HG03521 (cell line): Measurements from ENCODE around the gene NRTN.
"Not testable (repeated sequence)": the region's sequence is repeated elsewhere in the genome, so short reads cannot be mapped to it uniquely, and the experiment has no call there.

ENCODE experiments used
- ATAC-seq: cut with Tn5 transposase; IDR thresholded peaks from one replicate; pipeline ENCODE4 v1.9.1; 2021; ENCODE audit warnings: mild to moderate bottlenecking, moderate library complexity; ENCODE audit not compliant: unreplicated experiment

NRTN gene, protein sequence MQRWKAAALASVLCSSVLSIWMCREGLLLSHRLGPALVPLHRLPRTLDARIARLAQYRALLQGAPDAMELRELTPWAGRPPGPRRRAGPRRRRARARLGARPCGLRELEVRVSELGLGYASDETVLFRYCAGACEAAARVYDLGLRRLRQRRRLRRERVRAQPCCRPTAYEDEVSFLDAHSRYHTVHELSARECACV

DNA sequence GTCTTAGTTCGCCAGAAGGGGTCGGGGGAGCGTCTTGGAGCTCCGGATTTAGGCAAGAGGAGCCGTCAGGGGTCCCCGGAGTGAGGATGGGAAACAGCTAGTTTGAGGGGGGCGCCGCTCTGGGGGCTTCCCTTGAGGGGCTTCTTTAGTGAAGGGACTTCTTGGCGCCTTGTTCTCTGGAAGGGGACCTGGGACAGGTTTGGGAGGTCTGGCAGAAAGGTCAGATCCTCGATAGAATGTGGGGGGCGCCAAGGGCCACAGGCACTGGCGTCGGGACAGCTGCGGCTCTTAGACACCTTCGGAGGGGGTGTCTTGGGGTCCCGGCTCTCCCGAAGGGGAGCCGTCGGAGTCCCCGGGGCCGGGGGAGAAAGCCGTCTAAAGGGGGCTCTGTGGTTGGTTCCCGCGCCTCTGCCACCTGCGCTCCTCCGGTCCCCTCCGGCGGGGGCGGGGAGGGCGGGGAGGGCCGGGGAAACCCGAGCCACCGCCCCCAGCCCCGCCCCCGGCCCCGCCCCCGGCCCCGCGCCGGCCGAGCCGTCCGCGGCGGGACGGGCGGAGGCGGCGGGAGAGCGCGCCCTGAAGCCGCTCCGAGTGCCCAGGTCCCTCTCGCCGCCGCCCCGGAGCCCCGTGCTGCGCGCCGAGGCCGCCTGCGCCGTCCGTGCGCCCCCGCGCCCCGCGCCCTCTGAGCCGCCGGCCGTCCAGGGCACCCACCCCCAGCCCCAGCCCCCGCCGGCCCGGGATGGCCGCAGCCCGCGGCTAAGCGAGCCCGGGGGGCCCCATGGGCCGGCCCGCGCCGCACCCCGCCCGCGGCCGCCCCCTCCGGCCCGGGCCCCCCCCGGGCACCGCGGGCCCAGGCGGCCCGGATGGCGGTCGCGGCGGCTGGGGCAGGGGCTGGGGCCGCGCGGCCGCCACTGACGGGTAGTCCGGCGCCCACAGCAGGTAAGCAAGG lies at the start of gene NRTN:
TSS of gene NRTN (plus strand) at position 552 of the 946 bp plus-strand sequence. CDS start 19,099 bp downstream, outside the sequence.
- ATAC-seq, result no peak

DNA sequence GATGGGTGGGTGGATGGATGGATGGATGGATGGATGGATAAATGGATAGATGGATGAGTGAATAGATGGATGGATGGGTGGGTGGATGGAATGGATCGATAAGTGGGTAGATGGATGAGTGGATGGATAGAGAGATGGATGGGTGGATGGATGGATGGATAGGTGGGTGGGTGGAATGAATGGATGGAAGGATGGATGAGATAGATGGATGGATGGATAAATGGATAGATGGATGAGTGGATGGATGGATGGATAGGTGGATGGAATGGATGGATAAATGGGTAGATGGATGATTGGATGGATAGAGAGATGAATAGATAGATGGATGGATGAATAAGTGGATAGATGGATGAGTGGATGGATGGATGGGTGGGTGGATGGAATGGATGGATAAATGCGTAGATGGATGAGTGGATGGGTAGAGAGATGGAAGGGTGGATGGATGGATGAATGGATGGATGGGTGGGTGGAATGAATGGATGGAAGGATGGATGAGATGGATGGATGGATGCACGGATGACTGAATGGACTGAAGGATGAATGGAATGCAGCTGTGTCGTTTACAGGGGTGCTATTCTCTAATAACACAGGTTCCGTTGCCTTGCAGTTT lies 42.2 kb upstream of the NRTN start:
- ATAC-seq, result no peak

DNA sequence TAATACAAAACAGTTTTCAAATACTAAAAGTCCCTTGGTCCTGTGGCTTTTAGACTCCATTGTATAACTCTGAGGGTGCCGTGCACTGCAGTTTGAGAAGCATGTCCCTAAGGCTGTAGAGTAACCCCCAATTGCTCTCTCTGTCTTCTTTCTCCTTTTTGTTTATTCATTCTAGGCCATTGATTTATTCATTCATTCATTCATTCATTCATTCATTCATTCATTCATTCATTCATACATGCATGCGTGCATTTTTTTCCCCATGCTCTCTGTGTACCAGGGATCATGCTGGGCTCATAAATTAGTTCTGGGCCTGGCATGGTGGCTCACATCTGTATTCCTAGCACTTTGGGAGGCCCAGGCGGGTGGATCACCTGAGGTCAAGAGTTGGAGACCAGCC lies 39.6 kb upstream of the NRTN start:
- no peak for ATAC-seq

DNA sequence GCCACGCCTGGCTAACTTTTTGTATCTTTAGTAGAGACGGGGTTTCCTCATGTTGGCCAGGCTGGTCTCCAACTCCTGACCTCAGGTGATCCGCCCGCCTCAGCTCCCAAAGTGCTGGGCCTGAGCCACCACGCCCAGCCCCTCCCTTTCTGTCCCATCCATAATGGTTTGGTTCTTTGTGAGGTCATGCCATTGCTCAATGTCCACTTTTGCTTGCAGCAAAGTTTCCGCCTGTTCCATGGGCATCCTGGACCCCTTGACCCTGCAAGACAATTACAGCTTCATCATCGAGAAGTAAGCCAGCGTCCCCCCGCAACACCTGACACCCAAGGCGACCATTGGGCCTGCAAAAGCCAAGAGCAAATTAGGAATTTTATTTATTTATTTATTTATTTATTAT lies 36.9 kb upstream of the NRTN start:
- no peak for ATAC-seq

DNA sequence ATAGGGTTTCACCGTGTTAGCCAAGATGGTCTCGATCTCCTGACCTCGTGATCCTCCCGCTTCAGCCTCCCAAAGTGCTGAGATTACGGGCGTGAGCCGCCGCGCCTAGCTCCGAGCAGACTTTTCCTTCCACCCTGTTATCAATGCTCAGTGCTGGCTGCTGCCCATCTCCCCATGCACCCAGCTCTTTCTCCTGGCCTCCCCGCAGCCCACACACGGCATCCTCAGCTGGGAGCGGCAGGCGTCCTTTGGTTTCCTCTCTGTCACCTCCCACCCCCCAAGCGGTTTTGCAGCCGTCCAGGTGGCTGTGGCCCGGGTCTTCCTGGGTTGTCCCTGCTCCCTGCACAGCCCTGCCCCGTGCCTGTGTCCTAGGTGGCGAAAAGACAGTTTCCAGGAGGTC lies 32.5 kb upstream of the NRTN start:
- ATAC-seq, result no peak

DNA sequence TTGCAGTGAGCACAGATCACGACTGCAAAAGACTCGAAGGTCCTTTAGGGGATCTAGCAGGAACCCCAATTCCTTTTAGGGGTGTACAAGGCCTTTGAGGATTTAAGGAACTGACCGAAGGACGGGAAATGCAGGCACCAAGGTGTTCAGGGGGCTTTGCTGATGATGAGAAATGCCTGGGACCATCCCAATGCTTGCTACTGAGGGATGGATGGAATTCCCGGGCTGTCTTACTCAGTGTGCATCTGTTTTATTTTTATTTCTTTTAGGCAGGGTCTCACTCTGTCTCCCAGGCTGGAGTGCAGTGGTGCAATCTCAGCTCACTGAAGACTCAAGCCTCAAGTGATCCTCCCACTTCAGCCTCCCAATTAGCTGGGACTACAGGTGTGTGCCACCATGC lies 31.6 kb upstream of the NRTN start:
- no peak for ATAC-seq

DNA sequence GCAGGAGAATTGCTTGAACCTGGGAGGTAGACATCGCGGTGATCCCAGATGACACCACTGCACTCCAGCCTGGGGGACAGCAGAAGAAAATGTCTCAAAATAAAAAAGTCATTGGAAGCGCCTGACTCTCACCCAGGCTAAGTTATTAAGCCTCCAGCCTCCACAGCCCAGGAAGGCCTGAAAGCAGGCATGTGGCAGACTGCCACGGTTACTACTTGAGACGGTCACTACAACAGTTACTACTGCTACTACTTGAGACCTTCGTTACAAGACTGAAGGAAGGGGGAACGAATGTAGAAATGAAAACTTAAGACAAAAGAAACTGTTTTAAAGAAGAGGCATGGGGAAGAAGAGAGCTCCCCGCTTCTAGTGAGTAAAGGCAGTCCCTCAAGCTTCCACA lies 29.9 kb upstream of the NRTN start:
- no peak for ATAC-seq

DNA sequence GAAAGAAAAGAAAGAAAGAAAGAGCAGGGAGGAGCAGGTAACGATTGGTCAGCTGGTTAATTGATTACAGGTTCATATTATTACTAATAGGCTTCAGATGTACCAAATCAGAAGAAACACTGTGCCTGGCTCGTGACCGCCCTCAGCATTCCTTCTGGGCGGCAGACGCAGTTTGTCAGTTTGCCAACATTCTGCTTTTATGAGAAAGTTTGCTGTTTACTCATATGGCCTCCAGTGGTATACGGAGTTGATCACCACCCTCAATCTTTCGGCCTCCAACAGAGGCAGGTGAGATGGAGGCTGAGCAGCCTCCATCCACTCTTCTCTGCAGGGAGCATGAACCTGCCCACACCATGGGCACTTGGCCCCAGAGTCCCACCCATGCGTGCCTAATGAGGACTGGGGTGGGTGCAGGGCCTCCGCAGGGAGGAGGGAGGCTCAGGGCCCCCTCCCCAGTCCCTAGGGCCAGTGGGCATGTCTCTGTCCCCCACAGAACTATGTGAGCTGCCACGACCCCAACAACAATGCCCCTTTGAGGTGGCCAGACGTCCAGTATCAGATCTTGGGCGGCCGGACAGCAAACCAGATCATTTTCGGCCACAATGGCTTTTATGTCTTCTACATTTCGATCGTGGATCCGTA lies 29.1 kb upstream of the NRTN start:
- no peak for ATAC-seq

DNA sequence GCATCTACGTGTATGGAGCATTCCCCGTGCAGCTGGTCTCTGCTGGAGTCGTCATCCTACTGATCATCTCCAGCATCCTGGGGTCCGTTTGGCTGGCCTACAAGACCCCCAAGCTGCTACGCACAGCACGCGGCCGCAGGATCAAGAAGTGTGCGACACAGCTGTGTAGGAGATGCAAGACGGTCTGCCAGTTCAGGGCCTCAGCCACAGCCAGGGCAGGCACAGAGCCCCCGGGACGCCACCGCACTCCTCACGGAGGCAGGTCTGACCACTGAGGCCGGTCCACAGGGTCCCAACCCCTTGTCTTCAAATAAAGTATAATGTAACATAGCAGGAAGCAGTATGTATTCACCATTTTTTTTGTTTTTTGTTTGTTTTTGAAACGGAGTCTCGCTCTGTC lies 26.5 kb upstream of the NRTN start:
- no peak for ATAC-seq

DNA sequence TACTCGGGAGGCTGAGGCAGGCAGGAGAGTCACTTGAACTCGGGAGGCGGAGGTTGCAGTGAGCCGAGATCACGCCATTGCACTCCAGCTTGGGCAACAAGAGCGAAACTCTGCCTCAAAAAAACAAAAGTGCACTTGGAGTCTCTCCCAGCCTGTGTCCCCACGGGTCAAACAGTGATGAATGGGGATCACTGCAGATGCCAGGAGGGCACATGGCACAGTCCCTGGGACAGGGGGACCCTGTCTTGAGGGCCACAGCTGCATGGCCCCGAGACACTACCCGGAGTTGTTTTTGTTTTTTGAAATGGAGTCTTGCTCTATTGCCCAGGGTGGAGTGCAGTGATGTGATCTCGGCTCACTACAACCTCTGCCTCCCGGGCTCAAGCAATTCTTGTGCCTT lies 24.0 kb upstream of the NRTN start:
- ATAC-seq, result not testable (repeated sequence)

DNA sequence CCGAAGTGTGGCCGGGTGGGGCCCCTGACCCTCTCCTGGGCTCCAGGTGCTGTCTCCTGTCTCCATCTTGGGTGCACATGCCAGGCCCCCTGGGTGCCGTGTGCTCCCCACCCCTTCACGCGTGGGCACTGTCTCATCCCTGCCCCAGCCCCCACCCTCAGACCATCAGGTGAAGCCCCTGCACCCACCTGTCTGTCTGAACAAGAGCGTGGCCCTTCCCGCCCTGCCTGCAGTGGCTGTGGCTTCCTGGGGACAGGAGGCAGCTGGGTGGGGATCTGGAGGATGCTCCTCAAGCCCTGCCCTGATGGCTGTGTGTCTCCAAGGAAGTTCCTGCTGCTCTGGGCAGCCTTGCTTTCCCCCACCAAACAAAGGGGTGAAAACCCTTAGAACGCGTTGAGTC lies 22.5 kb upstream of the NRTN start:
- no peak for ATAC-seq

DNA sequence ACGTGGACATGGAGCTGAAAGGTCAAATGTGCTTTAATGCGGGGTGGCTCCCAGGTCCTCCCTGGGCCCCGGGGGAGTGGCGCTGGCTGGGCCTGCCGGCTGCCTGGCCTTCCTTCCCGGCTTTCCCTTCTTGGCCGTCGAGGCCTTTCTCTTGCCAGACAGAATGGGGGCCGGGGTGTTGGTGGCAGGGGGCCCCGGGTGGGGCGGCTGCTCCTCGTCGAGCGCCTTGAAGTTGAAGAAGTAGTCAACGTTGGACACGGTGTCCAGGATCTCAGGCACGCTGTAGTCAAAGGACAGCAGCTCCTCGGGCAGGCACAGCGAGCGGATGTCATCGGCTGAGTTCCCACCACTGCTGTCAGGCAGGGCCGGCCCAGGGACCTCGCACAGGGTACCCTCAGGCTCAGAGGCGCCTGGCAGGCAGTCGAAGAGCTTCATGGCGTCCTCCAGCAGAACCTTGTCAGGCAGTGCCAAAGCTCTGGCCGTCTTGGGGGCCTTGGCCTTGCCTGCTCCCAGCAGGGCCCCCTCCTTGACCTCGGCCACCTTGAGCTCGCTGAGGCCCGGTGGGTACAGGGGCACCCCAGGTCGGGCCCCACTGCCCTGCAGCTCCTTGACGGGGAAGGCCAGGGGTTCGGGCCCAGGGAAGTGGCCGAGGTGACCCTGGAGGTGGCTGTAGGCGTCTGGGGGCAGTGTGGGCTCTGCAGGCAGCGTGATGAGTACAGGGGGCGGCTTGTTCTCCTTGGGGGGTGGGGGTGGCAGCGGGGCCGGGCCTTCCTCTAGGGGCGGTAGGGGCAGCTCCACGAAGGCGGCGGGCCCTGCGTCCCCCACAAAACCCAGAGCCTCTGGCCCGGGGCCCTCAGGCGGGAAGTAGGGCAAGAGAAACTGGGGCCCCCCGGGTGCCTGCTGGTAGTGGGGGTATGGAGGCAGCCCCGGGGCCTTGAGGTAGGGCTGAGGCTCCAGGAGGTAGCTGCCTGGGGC lies 21.6 kb upstream of the NRTN start:
- ATAC-seq, result no peak

DNA sequence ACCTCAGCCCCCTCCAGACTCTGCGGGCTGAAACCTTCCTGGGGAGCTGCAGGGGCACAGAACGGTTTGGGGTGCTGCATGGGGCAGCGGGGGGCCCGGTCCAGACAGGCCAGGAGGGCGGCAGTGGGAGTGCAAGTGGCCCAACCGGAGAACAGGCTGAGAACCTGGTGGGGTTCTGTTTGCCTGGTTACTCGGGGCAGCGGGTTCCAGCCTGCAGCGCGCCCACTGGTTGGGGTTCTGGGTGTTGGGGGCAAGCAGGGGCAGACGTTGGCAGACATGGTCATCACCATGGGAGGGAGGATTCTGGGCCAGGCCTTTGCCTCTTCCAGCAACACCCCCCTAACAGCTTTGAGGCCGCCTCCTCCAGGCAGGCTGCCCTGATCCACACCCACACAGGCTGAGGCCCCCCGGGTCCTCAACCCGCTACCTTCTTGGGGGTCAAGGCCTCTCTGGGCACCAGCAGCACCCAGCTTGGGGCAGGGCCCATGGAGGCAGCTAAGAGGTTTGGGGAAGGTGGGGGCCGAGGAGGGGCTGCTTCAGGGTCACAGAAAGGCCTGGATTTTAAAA lies 20.2 kb upstream of the NRTN start, which contains the start of gene PRR22:
TSS of gene PRR22 (minus strand) at position 166 of the 567 bp plus-strand sequence. CDS start at position 80, 86 bp downstream.
- ATAC-seq, result no peak

DNA sequence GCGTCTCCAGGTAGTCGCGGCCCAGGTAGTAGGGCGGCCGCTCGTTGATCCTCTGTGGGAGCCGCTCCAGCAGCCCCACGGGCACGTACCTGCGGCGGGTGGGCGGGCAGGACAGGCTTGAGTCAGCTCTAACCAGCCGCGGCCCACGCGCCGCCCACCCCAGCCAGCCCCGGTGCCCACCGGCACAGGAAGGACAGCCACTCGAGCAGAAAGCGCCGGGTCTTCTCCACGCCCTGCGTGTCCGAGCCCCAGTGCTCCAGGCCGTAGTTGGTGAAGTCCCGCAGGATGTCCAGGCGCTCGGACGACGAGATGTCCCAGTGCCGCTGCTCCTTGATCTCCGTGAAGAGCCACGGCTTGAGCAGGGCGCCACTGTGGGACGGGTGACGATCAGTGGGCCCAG lies 19.4 kb upstream of the NRTN start:
- ATAC-seq, result no peak

DNA sequence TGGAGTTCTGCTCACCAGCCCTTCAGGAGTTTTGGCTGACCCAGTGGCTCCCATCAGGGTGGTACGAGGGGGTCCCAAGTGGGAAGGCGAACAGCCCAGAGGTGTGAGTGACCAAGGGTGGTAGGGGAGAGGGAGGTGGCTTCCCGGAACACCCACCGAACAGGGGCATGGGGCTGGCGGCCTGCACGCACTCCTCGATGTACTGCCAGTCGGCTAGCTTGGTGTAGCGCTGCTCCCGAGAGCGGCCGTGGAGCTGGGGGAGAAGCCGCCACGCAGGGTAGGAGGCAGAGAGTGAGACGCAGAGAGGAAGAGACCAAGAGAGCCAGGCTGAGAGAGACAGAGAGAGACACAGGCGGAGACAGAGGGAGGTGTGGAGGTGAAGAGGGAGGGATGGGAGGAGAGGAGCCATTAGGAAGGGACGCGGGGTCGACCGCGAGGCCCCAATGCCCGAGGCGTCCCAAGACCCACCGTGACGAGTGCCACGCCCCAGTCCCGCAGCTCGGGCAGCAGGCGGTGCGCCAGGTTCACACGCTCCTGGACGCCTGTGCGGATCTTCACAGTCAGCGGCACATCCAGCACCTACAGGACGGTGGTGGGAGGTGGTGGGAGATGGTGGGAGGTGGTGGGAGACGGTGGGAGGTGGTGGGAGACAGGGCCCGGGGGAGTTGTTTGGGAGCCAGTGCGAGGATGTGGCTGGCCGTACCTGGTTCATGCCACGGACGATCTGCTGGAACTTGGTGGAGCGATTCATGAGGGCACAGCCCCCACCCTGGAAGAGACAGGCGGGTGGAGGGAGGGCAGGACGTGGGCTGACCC lies 18.1 kb upstream of the NRTN start:
- no peak for ATAC-seq

DNA sequence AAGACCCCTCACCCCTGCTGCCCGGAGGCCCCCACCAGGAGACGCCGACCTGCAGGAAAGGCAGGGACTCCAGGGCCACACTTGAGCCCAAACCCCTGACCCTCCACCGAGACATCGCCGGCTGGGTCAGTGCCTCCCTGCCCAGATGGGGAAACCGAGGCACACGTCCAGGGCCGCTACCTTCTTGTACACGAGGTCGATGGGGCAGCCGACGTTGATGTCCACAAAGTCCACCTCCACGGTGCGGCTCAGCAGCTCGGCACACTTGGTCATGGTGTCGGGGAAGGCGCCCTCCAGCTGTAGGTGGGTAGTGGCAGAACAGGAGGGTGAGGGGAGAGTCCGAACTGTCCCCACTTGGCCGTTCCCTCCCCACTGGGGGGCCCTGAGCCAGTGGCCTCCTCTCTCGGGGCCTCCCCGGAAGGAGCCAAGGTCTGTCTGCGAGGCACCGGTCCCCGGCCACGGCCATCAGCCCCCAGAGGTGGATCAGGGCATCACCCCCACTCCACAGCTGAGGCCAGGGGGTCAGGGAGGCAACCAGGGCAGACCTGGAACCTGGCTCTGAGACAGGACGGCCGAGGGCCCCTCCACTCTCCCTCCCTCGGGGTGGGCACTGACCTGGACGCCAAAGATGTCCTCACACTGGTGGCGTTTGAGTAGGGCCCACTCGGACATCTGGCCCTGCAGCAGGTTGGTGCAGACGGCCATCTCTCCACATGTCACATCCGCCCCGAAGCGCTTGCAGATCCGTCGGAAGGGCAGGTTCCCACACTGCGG lies 17.3 kb upstream of the NRTN start:
- no peak for ATAC-seq

DNA sequence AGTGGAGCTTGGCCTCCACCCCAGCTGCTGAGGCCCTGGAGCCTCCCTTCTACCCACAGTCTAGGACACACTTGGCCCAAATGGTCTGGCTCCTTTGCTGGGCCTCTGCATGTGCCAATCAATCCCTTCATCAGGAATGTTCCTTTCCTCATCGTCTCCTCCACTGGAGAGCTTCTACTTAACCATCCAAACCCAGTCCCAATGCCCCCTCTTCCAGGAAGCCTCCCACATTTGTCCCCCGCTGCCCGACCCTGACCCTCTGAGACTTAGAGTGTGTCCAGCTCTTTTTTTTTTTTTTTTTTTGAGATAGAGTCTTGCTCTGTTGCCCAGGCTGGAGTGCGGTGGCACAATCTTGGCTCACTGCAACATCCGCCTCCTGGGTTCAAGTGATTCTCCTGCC lies 16.4 kb upstream of the NRTN start:
- no peak for ATAC-seq

DNA sequence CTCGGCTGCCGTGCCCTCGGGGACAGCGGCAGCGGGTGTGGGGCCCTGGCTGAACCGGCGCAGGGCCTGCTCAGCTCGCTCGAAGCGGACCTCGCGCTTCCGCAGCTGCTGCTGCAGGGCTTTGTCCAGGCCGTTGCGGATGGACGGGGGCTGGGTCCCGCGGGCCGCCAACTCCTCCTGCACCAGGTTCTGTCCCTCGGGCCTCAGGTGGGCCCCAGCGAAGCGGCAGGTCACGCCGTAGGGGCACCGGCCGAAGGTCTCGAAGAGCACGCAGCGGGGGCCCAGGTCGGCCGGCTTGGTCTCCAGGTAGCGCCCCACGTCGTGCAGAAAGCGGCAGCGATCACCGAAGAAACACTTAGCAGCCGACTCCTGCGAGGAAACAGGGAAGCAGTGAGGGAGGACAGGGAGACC lies 15.5 kb upstream of the NRTN start:
- no peak for ATAC-seq
